Right ventricle myocardium superior (tissue), 1 donor: Measurements from ENCODE around the gene ARHGDIB. TPM values are rescaled to one million over a fixed set of nuclear protein-coding genes. Genes with fewer than 3 reads are reported as not detected.

Experiments
- ATAC-seq: fragments of 200-7000 bp; cut with Tn5 transposase; one replicate; pipeline ENCODE4 v1.9.1; 2020; ENCODE audit warnings: mild to moderate bottlenecking; ENCODE audit not compliant: poor library complexity
- DNase-seq: peaks from one replicate; pipeline ENCODE4 v3.0.0-alpha.2; 2020
- intact Hi-C: fragments of 100-400 bp; cut with DNase I; formaldehyde crosslinking; loops from one replicate; pipeline ENCODE4 v1.11.2; 2022
- total RNA-seq: library from RNA; stranded (reverse); fragmentation: NEBNext Ultra II Directional; extraction: Animal tissue kit (Norgen Biotek cat#: 25700); gene quantifications from one replicate; pipeline ENCODE4 v1.2.1, GENCODE V29; 2021
- donor health status: DM: no; HTN: yes; CAD: no; lungs with severe emphysema.

The ARHGDIB gene
- total RNA-seq, 1 donor from 2014 or later: 49.9 TPM

DNA sequence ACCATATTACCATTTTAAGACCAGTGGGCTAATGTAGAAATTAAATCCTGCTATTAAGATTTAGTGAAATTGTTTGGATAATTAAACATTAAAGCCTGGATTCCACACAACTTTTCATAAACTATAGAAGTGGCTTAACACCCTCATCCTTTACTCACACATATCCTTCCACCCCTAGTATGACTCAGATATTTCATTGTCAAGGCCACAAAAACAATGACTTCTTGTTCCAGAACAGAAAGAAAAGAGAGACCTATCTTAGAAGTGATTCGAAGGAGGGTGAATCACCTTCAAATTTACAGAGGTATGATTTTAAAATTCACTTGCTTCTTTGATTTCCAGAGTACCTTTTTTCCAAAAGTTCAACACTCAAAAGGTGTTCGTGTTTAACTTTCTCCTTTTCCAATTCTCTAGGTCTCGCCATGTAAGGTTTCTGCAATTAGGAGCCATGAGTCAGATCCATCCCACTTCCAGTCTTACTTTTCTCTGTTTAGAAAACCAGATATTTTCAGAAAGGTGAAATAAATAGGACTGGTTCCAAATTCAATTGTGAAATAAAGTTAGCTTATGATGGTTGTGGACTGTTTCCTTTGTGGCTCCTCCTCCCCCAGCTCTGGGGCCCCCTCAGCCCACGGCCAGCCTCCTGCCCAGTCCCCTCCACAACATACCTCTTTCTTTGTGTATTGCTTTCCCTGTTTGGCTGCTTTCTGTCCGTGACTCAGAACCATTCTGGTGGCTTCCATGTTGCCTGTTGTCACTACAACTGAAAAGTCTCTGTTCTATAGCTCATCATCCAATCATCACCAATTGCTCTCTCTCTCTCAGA lies 51.1 kb downstream of the ARHGDIB start:
- no peak for ATAC-seq
- intact Hi-C loops: no loop called here
- no peak for DNase-seq

DNA sequence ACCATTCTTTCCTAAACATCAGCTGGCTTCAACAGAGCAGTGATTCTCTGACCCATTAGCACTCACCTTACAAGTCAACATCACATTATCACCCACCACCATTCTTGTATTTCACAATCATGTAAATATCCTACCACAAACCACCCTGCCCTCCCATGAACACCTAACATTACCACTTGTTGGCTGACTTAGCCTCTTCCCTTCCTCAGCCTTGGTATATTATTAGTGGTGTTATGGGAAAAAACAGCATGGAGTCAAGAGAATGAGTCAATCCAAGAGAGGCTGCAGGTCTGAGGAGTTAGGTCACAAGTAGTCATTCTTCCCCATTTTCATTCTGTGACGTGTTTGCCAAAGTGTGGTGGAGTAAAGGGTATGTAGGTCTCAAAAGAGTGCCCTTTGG lies 53.4 kb downstream of the ARHGDIB start:
- DNase-seq (no peak), ATAC-seq (no peak)
- intact Hi-C loops: no loop called here

DNA sequence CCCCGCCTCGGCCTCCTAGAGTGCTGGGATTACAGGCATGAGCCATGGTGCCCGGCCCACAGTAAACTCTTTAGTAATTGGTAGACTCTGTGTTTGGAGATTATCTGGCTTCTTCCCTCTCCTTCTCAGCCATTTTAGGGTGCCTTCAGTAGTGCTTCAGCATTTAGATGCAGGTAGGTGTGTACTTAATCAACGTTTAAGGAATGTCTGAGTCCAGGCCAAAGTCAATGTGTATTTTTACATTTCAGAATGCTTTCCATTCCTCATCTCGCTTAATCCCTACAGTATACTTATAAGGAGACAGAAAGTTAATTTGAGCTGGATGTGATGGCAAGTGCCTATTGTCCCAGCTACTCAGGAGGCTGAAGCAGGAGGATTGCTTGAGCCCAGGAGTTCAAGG lies 55.3 kb downstream of the ARHGDIB start:
- intact Hi-C loops: no loop called here
- ATAC-seq: no peak

DNA sequence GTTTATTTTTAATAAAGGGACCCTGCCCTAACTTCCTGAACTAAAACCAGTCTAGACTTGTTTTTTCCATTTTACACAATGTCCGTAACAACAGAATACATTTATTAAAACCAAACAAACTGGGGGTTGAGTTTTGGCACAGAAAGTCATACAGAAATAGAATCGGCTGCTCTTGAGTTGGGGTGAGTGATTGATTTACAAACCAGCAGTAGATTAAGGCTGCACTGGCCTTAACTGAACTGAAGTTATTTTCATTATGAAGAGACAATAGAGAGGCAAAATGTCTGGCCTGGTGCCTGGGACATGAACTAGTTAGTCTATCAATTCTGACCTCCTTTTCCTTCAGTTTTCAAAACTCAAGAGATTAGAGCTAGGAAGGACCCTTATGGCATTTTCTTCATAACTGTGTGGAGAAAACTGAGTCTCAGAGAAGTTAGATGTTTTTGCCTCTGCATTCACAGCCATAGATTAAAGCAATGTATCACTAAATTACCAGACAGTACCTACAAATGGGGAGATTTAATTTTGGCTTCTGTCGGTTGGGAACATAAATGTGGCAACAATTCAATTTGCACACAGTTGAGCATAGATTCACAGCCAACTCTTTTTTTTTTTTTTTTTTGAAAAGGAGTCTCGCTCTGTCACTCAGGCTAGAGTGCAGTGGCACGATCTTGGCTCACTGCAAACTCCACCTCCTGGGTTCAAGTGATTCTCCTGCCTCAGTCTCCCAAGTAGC lies 56.0 kb downstream of the ARHGDIB start:
- intact Hi-C loops: no loop called here

More for the DNA sequence above, 55.3 kb downstream of the ARHGDIB start:
- DNase-seq: no peak

DNA sequence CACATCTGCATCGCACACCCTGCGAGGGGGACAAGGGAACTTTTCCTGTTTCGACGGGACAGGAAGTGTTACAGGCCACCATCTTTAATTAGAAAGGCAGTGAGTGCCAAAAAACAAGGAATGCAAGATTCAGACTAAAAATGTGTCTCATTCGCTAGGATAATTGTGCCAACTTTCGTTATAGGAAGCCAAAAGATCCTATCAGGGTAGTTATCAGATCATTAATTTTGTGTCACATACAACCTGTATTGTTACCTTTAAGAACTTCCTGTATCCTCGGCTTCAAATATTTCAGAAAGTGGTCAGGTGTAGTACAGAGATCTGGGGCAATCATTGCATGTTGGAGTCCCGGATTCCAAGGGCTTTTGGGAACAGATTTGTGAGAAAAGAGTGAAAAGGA lies 56.5 kb downstream of the ARHGDIB start:
- ATAC-seq: no peak
- intact Hi-C loops: no loop called here
- no peak for DNase-seq

More for the DNA sequence above, 56.0 kb downstream of the ARHGDIB start:
- peak; percentile 59 for DNase-seq
- peak; percentile 64 for ATAC-seq

DNA sequence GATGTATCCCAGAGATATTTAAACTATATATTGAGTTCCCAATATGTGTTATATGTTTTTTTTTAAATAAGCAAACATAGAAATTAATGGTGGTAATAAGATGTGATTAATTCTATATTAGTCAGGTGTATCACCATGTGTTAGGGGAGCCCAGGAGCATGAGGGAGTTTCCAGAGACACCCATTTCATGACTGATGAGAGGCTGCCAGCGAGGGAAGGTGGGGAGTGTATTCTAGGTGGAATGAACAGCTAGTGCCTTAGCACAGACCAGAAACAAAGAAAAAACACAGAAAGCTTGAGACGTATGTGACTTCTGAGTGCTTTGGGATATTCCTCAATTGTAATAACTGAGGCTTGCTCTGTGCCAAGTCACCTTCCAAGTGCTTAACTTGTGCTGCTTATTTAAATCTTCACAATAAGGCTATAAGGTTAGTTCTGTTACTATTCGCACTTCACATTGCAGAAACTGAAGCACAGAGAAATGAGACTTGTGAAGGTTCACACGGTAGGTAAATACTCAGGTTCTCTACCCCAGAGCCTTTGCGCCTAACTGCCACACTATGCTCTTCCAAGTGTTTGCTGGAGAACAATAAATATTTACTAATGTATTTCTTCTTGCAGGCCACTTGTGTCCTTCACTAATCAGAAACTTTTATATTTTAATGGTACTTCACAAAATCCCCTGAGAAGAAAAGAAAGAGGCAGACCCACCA lies 57.9 kb downstream of the ARHGDIB start:
- no peak for DNase-seq
- intact Hi-C loops: no loop called here
- no peak for ATAC-seq

DNA sequence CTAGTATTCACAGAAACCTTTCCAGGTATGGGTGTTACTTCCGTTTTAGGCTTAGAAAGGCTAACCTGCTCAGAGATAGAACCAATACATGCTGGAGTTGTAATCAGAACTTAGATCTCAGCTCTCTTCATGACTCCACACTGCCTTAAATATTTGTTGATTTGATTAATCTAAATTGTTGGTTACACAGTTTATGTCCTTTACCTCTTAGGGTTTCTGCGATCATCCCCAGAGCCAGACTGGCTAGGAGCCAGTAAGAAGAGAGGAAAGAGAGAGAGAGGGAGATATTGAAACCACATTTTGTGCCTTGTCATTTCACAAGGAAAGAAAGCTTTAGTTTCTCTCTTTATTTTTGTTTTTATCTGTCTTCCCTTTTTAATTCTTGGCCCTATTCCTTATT lies 58.9 kb downstream of the ARHGDIB start:
- ATAC-seq (peak; percentile 39), DNase-seq (no peak)
- intact Hi-C loops: no loop called here

DNA sequence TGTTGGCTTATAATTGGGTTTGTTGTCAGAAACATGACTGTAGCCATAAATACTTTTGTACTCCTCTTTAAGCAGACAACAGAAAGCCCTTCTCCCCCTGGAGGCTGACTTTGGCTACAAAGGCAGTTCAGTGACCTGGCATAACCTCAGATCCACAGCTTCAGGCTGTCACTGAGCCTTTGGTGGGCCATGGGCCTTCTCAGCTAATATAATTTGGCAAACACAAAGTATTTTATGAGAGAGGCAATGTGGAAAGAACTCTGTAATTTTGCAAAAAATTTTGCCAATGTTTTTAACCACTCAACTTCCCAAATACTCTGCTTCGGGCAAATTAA lies 60.2 kb downstream of the ARHGDIB start:
- intact Hi-C loops: no loop called here
- peak; percentile 76 for ATAC-seq
- DNase-seq: peak; percentile 52

DNA sequence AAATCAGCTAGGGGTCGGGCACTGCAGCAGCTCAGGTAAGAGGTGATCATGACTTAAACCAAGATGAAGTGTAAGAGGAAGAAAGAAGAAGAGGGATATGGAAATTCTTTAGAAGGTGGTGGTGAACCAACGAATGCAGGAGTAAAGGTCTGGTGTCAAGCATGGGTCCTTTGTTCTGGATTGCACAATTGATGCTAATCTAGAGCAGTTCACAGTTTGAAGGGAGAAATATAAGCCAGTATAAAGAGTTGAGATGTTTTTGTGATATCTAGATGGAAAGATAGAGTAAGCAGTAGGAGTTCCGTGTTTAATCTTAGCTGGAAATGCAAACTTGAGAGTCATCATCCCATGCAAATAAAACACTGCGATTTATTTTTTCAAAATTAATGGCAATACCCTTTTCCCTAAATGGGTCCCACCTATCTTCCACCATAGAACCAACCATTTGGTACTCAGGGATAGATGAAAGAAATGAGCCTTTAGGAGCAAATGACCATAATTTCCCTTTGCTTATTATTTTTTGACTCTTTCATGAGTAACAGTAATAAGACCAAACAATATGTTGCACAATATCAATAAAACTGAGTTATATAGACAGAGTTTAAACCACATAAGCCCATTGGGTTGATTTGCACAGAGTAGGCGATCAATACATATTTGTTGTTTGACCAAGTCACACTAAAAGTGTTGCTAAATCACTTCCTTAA lies 60.7 kb downstream of the ARHGDIB start:
- ATAC-seq (no peak), DNase-seq (no peak)
- intact Hi-C loops: no loop called here

DNA sequence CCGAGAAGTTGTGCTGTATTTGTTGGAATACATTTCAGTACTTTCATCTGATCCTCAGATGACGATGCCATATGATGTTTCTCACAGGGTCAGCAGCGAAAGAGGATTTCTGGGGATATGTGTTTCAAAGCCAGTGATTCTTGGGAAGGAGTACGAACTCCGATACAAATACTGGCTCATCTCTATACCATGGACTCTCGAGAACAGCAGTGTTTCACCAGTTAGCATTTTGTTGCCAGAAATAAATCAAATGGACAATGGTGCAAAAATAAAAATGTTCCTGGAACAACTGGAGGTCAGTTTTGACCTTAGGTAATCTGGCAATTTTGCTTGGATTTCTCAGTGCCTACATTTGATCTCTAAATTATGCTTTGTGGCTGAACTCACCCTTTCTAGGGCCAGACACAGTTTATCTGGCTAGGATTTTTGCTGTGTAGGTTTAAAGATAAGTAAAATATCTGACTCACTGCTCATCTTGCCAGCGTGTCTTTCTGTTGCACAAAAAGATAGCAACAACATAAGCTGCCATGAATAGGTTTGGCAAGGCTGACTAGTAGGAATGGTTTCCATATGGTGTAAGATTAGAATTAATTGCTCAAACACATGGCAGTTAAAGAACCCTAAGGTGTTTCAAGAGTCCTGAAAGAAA lies 64.8 kb downstream of the ARHGDIB start:
- DNase-seq (no peak), ATAC-seq (peak; percentile 27)
- intact Hi-C loops: no loop called here

DNA sequence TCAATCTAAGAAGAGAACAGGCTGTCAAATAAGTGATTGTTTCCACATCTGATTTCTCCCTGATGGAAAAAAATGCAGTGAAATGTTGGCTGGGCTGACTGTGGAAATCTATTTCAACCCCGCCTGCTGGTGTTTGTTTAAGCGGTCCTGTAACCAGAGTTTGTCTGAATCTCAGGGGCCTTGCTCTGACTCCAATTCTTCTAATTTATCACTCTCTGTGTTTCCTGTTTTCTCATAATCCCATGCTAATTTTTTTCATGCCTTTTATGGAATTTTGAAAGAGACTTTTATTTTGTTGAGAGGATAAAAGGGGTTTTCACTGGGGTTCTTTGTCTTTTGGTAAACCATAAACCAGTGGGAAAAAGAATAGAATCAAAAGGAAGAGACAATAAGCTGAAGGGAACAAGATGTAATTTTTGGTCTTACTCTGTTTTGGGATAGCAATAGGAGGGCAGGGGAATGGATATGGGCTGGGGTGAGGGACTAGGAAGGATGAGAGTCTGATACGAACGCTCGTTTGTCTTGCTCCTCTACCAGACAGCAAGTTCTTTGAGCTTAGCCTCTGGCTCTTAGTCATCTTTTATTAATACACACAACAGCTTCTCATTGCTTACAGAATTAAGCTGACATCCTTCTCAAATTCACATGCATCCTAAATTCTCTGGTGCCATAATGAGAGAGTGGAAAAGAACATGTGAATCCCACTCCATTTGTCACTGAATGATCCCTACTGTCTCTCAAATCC lies 67.7 kb downstream of the ARHGDIB start:
- DNase-seq: no peak
- intact Hi-C loops: no loop called here
- peak; percentile 83 for ATAC-seq

DNA sequence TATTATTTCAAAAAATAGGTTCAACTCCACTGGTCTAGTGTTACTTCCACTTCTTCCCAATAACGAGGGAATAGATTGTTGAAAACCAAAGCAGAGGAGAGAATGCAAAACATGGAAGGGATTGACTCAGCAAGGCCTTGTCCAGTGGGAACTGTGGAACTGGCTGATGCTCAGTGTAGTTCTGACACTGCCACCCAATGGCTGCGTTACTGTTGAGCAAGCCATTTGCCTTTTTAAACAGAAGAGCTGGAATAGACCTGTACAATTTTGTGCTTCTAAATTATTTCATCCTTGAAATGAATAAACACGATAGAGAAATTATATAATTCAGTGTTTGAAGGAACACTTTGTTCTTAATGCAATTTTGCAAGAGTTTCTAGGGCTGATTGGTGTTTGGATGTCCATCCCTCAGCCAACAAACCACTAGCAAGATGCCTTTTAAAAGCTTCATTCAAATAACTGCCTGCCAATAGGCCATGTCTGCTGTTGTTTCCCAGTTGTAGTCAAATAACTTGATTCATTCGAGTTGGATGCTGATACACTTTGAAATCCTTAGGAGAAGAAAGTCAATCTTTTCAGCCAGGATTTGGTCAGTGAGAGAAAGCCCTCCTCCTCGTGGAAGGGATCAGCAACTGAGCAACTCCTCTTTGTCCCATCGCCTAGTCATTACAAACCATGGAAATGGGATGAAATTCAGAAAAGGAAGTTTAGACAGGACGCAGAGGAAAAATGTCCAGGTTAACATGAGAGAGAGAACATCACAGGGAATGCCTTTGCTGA lies 68.5 kb downstream of the ARHGDIB start:
- DNase-seq (no peak), ATAC-seq (peak; percentile 85)
- intact Hi-C loops: no loop called here

Other genes starting within 250 kb of the ARHGDIB start
- gene WBP11, start 158.1 kb downstream of the ARHGDIB start, total RNA-seq: 45.7 TPM
- gene C12orf60, start 157.9 kb downstream of the ARHGDIB start, total RNA-seq: 1.6 TPM
- gene SMCO3, start 147.4 kb downstream of the ARHGDIB start, total RNA-seq: not detected
- gene ART4, start 118.1 kb downstream of the ARHGDIB start, total RNA-seq: 2.8 TPM
- gene MGP, start 75.7 kb downstream of the ARHGDIB start, total RNA-seq: 231 TPM
- gene ERP27, start 23.1 kb downstream of the ARHGDIB start, total RNA-seq: 0.24 TPM
- not detected for gene PDE6H, start 11.4 kb upstream of the ARHGDIB start, total RNA-seq